H1 (cell line): ENCODE data around the gene RNASEH2C. TPM values are rescaled to one million over a fixed set of nuclear protein-coding genes. Genes with fewer than 3 reads are reported as not detected.

Source experiments
- BRCA1 ChIP-seq: IDR thresholded peaks from 2 replicates; pipeline ENCODE4 v1.6.1; 2012; ENCODE audit warnings: low read depth, low read length, improper control_type of control experiment
- KDM1A ChIP-seq: fragments of 200-600, 300-600 bp; sonication (generic); IDR thresholded peaks from 2 replicates; pipeline ENCODE4 v1.7.1; 2016; ENCODE audit warnings: mild to moderate bottlenecking, low read length, borderline replicate concordance
- POLR2A ChIP-seq, 2 experiments: IDR thresholded peaks; 1 replicate in 1 of 2; 2 replicates in 1 of 2; pipeline ENCODE4 v1.6.1; 2011; ENCODE audit warnings: low read depth in 2 of 2, low read length in 2 of 2, mild to moderate bottlenecking in 2 of 2; ENCODE audit errors: control extremely low read depth in 1 of 2
- POLR2AphosphoS5 ChIP-seq: IDR thresholded peaks from 2 replicates; pipeline ENCODE4 v1.6.1; 2011; ENCODE audit warnings: low read depth, low read length
- RAD21 ChIP-seq, 2 experiments: IDR thresholded peaks in 1 of 2; conservative IDR thresholded peaks in 1 of 2; 2 replicates each; pipeline ENCODE4 v1.6.1; 2011; ENCODE audit warnings: low read depth in 2 of 2, low read length in 2 of 2, improper control_type of control experiment in 1 of 2, inconsistent platforms in 1 of 2, mild to moderate bottlenecking in 1 of 2, moderate library complexity in 1 of 2
- polyA plus RNA-seq, 7 experiments: library from polyadenylated mRNA; depleted of rRNA in 3 of 7; stranded (reverse) in 5 of 7; unstranded in 2 of 7; fragments of >200 nt in 5 of 7; fragments of 200-250 nt in 2 of 7; gene quantifications; 1 replicate in 5 of 7; 2 replicates in 1 of 7; 4 replicates in 1 of 7; pipeline versions ENCODE4 v1.2.1 to v1.2.3, GENCODE V29; 2011 to 2013; ENCODE audit warnings: missing spikeins in 2 of 7, mixed read lengths in 2 of 7
- total RNA-seq: library from RNA; stranded (reverse); fragmentation: NEBNext Ultra II Directional; extraction: Animal tissue kit (Norgen Biotek cat#: 25700); gene quantifications from 2 replicates; pipeline ENCODE4 v1.2.1, GENCODE V29; 2021

The RNASEH2C gene
- total and polyA plus RNA-seq, 2 of the 8 experiments (the other 6 are each of a cell fraction or from before 2014, with no cell fraction given), result 40.2 to 60.3 TPM

- TF ChIP-seq POLR2AphosphoS5, result 0 out of 2 replicates have a peak, but pooled peaks have one; percentile 26
- TF ChIP-seq KDM1A, result no peak
- peak; percentile 41 to 56; a peak in 2 of 3 replicates for TF ChIP-seq POLR2A (IDR thresholded peaks at IDR 0.05; ENCODE audit: control extremely low read depth in 1 of 2, low read depth in 2 of 2, low read length in 2 of 2)
- no peak for TF ChIP-seq BRCA1
- no peak for TF ChIP-seq RAD21 (IDR thresholded peaks at IDR 0.05 in 1 of 2, conservative IDR thresholded peaks at IDR 0.05 in 1 of 2; ENCODE audit: low read depth in 2 of 2, low read length in 2 of 2)
These were observed 2.7 kb downstream of the RNASEH2C start (continued) for GRCh38 chr11:65717906-65718305.
